ENCODE measurements around the gene WIPI1.

The WIPI1 gene

DNA sequence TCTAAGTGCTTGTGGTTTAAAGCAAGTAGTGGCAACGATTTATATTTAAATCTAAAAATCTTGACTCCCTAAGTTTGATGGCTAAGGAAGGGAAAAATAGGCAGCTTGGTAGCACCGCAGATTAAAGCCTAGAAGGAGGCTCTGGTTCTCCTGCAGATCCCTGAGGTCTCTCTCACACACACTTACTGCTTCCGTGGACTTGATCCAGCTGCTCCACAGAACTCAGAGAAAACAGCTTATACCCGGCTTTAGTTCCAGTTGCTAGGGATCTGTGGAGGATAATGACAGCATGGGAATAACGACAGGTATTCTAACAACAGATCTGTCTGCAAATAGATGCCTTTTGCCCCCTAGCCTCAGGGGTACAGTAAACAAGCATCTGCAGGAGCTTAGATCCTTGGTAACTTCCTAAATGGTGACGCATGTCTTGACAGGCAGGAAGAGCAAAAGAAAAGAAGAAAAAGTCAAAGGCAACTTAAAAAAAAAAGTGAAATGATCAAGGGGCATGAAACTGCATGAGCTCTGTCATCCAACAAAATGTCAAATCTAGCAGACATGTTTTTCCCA, 4.5 kb downstream of the WIPI1 start:
- Histone ChIP-seq H3K9ac (ENCODE audit: low read length in 5 of 5) (no peak overlapping the region), H3K36me3 (ENCODE audit: control insufficient read depth in 5 of 5, insufficient read depth in 5 of 5, low read length in 5 of 5) (peaks cover 7 to 31% (median 24%) of the 10 kb centered on the region in 5 donors), H3K27ac (ENCODE audit: low read depth, low read length) (no peak overlapping the region), H3K4me3 (ENCODE audit: low read depth in 1 of 5, low read length in 5 of 5) (no peak overlapping the region), H3K27me3 (ENCODE audit: control insufficient read depth in 5 of 5, insufficient read depth in 4 of 5, low read length in 5 of 5) (no peaks in the 10 kb centered on the region), H3K4me1 (ENCODE audit: control insufficient read depth in 5 of 5, insufficient read depth in 5 of 5, low read length in 5 of 5) (peaks cover 7 to 40% (median 37%) of the 10 kb centered on the region in 5 donors), H3K9me3 (ENCODE audit: control insufficient read depth in 5 of 5, low read length in 5 of 5) (no peaks in the 10 kb centered on the region)

DNA sequence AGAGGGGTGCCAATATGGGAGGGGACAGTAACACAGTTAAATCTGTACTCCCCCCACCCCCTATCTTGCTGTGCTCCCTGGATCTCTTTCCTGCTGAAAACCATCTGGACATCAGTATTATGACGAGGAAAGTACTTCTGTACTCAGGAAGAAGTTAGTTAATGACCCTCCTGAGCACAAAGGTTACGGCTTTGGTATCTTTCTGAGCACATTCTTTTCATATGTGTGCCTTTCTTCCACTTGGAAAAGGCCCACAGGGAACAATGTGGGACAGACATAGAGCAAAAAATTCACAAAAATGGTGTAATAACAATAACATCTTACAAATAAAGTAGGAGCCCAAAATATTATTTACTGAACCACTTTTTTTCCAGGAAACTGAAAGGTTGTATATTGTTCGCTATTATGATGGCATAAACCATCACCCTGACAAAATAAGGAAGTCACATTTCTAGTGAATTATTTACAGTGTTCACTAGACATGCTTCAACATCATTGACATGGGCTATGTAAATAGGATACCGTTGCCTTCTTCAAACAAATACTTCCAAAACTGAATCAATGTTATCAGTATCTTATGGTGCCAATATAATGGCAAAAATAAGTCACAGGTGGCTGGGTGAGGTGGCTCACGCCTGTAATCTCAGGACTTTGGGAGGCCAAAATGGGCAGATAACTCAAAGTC, 5.5 kb downstream of the WIPI1 start:
- Histone ChIP-seq H3K9ac (ENCODE audit: low read length in 5 of 5) (no peak overlapping the region), H3K36me3 (ENCODE audit: control insufficient read depth in 5 of 5, insufficient read depth in 5 of 5, low read length in 5 of 5) (peaks cover 7 to 32% (median 29%) of the 10 kb centered on the region in 5 donors), H3K4me1 (ENCODE audit: control insufficient read depth in 5 of 5, insufficient read depth in 5 of 5, low read length in 5 of 5) (peaks cover 7 to 38% (median 35%) of the 10 kb centered on the region in 5 donors), H3K27ac (ENCODE audit: low read depth, low read length) (peak overlapping the region; percentile 1), H3K9me3 (ENCODE audit: control insufficient read depth in 5 of 5, low read length in 5 of 5) (no peaks in the 10 kb centered on the region), H3K4me3 (ENCODE audit: low read depth in 1 of 5, low read length in 5 of 5) (no peak overlapping the region), H3K27me3 (ENCODE audit: control insufficient read depth in 5 of 5, insufficient read depth in 4 of 5, low read length in 5 of 5) (no peaks in the 10 kb centered on the region)

DNA sequence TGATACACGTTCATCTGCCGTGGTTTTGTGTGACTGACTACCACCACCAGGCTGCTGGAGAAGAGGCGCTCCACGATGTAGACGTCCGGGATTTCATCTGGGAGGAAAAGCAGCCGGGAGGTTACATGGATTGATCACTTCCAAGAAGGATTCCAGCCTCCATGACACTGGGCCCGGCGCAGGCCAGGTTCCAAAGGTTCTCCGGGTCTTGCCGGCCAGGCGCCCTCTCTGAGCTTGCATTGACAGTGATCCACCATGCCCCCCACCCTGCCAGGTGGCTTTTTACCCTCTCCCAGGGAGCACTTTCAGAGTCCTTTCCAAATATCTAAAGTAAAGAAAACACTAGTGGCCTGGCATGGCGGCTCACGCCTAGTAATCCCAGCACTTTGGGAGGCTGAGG, 6.5 kb downstream of the WIPI1 start:
- Histone ChIP-seq H3K36me3 (ENCODE audit: control insufficient read depth in 5 of 5, insufficient read depth in 5 of 5, low read length in 5 of 5) (peaks cover 7 to 42% (median 32%) of the 10 kb centered on the region in 5 donors), H3K27me3 (ENCODE audit: control insufficient read depth in 5 of 5, insufficient read depth in 4 of 5, low read length in 5 of 5) (no peaks in the 10 kb centered on the region), H3K9me3 (ENCODE audit: control insufficient read depth in 5 of 5, low read length in 5 of 5) (no peaks in the 10 kb centered on the region), H3K4me3 (ENCODE audit: low read depth in 1 of 5, low read length in 5 of 5) (no peak overlapping the region), H3K9ac (ENCODE audit: low read length in 5 of 5) (no peak overlapping the region), H3K4me1 (ENCODE audit: control insufficient read depth in 5 of 5, insufficient read depth in 5 of 5, low read length in 5 of 5) (peaks cover 2 to 28% (median 25%) of the 10 kb centered on the region in 5 donors), H3K27ac (ENCODE audit: low read depth, low read length) (no peak overlapping the region)

DNA sequence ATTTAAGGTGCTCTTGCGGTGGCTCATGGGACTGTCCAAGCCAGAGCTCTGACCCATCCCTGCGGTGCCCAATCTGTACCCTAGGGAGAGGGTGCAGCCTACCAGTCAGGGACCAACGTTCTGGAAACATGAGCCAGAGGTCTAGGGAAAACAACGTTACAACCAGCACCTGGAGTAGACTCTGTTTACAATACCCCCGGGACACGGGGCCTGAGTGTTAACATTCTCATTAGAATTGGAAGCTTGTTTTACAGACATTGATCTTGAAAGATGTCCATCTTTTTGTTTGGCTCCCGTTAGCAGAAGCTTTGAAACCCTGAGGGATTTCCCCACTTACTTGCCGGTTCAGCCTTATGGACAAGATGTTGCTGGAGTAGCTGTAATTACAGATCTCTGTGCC, 6.9 kb downstream of the WIPI1 start:
- no peak overlapping the region for H3K4me3 ChIP-seq (ENCODE audit: low read depth in 1 of 5, low read length in 5 of 5)
- H3K27me3 ChIP-seq (ENCODE audit: control insufficient read depth in 5 of 5, insufficient read depth in 4 of 5, low read length in 5 of 5), result no peaks in the 10 kb centered on the region
- peaks cover 0 to 24% (median 21%) of the 10 kb centered on the region in 5 donors for H3K4me1 ChIP-seq (ENCODE audit: control insufficient read depth in 5 of 5, insufficient read depth in 5 of 5, low read length in 5 of 5)
- H3K9ac ChIP-seq (ENCODE audit: low read length in 5 of 5), result no peak overlapping the region
- H3K9me3 ChIP-seq (ENCODE audit: control insufficient read depth in 5 of 5, low read length in 5 of 5), result no peaks in the 10 kb centered on the region
- no peak overlapping the region for H3K27ac ChIP-seq (ENCODE audit: low read depth, low read length)
- peaks cover 7 to 46% (median 37%) of the 10 kb centered on the region in 5 donors for H3K36me3 ChIP-seq (ENCODE audit: control insufficient read depth in 5 of 5, insufficient read depth in 5 of 5, low read length in 5 of 5)

DNA sequence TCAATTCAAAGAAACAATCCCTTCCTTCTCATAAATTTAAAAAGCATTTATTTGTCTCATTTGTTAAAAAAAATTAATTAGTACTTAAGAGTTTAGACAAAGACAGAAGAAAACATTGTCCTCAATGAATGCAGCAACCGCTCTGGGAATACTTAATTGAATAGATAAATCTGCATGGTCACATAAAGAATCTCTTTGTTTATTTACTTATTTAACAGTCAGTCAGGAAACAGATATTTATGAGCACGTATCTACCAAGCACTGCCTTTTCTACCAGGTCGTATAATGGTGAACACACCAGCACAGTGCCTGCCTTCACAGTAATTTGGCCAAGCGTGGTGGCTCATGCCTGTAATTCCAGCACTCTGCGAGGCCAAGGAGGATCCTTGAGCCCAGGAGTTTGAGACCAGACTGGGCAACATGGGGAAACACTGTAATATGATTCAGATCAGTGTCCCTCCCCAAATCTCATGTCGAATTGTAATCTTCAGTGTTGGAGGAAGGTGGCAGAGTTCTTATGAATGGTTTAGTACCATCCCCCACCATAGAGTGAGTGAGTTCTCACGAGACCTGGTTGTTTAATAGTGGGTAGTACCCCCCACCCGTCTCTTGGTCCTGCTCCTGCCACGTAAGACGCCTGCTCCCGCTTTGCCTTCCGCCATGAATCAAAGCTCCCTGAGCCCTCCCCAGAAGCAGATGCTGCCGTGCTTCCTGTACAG, 8.1 kb downstream of the WIPI1 start:
- Histone ChIP-seq H3K27ac (ENCODE audit: low read depth, low read length) (no peak overlapping the region), H3K4me1 (ENCODE audit: control insufficient read depth in 5 of 5, insufficient read depth in 5 of 5, low read length in 5 of 5) (peaks cover 0 to 21% (median 15%) of the 10 kb centered on the region in 5 donors), H3K9ac (ENCODE audit: low read length in 5 of 5) (no peak overlapping the region), H3K4me3 (ENCODE audit: low read depth in 1 of 5, low read length in 5 of 5) (no peak overlapping the region), H3K27me3 (ENCODE audit: control insufficient read depth in 5 of 5, insufficient read depth in 4 of 5, low read length in 5 of 5) (no peaks in the 10 kb centered on the region), H3K36me3 (ENCODE audit: control insufficient read depth in 5 of 5, insufficient read depth in 5 of 5, low read length in 5 of 5) (peaks cover 11 to 51% (median 43%) of the 10 kb centered on the region in 5 donors), H3K9me3 (ENCODE audit: control insufficient read depth in 5 of 5, low read length in 5 of 5) (no peaks in the 10 kb centered on the region)

DNA sequence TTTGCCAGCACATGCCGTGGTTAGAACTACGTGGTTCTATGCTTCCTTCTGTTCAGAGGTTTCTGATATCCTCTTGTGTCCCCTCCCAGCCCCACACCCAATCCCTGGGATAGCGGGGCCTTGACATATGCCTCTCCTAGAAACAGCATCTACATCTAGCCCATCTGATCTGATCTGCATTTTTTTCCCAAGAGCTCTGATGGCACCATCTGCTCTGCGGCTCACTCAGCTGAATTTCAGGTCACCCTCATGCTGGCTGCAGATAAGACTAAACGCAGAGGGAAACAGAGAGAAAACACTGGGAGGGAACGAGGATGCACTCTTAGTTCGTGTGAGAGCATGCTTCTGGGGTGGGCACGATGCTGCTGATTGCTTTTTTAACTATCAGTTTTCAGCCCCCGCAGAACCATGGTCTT, 10.7 kb downstream of the WIPI1 start:
- Histone ChIP-seq H3K4me3 (ENCODE audit: low read depth in 1 of 5, low read length in 5 of 5) (no peak overlapping the region), H3K4me1 (ENCODE audit: control insufficient read depth in 5 of 5, insufficient read depth in 5 of 5, low read length in 5 of 5) (peaks cover 1 to 20% (median 16%) of the 10 kb centered on the region in 5 donors), H3K9ac (ENCODE audit: low read length in 5 of 5) (no peak overlapping the region), H3K36me3 (ENCODE audit: control insufficient read depth in 5 of 5, insufficient read depth in 5 of 5, low read length in 5 of 5) (peaks cover 12 to 65% (median 46%) of the 10 kb centered on the region in 5 donors), H3K27me3 (ENCODE audit: control insufficient read depth in 5 of 5, insufficient read depth in 4 of 5, low read length in 5 of 5) (no peaks in the 10 kb centered on the region), H3K9me3 (ENCODE audit: control insufficient read depth in 5 of 5, low read length in 5 of 5) (no peaks in the 10 kb centered on the region), H3K27ac (ENCODE audit: low read depth, low read length) (no peak overlapping the region)

DNA sequence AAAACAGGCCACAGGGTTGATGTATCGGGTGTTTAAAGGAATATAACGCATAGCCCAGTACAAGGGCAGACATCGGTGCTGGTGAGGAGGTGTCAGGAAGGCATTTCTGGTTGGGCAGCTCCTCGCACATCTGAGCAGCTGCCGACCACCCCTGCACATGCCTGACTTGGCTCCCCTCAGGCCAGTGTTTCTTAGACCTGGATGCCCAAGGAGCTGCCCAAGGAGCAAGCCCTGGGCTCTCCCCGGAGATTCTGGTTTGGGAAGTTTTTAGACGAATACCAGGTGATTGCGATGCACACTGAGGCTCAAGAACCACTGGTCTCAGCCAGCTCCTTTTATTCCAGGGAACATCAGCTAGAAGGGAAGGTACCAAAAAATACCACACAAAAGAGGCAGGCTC, 11.6 kb downstream of the WIPI1 start:
- no peak overlapping the region for H3K27ac ChIP-seq (ENCODE audit: low read depth, low read length)
- peak overlapping the region in 2 of 5 donors; percentile 25 to 28 for H3K9ac ChIP-seq (ENCODE audit: low read length in 5 of 5)
- H3K4me3 ChIP-seq (ENCODE audit: low read depth in 1 of 5, low read length in 5 of 5), result no peak overlapping the region
- H3K36me3 ChIP-seq (ENCODE audit: control insufficient read depth in 5 of 5, insufficient read depth in 5 of 5, low read length in 5 of 5), result peaks cover 12 to 65% (median 48%) of the 10 kb centered on the region in 5 donors
- H3K27me3 ChIP-seq (ENCODE audit: control insufficient read depth in 5 of 5, insufficient read depth in 4 of 5, low read length in 5 of 5), result no peaks in the 10 kb centered on the region
- no peaks in the 10 kb centered on the region for H3K9me3 ChIP-seq (ENCODE audit: control insufficient read depth in 5 of 5, low read length in 5 of 5)
- peaks cover 1 to 20% (median 19%) of the 10 kb centered on the region in 5 donors for H3K4me1 ChIP-seq (ENCODE audit: control insufficient read depth in 5 of 5, insufficient read depth in 5 of 5, low read length in 5 of 5)

DNA sequence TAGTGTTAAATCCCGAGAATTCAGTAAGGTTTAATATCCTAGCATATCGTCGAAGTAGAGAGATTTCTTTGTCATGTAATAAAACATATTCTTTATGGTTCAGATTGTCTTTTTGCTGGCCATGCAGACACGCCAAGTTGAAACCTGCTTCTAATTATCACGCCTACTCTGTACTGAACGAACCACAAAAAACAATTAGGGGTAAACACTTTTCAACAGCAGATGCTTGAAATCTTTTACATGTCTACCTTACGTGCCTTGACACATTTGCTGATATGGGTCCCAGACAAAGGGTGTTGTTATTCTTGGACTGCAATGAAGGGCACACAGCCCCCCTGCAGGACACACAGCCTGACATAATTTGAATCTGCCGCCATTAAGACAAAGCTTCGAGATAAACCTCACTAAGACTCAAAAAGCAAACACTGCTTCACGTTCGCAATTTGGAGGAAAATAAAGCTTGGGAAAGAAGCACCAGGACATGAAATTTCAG, 13.3 kb downstream of the WIPI1 start:
- Histone ChIP-seq H3K27ac (ENCODE audit: low read depth, low read length) (no peak overlapping the region), H3K36me3 (ENCODE audit: control insufficient read depth in 5 of 5, insufficient read depth in 5 of 5, low read length in 5 of 5) (peaks cover 12 to 58% (median 36%) of the 10 kb centered on the region in 5 donors), H3K4me1 (ENCODE audit: control insufficient read depth in 5 of 5, insufficient read depth in 5 of 5, low read length in 5 of 5) (peaks cover 1 to 21% (median 20%) of the 10 kb centered on the region in 5 donors), H3K9ac (ENCODE audit: low read length in 5 of 5) (no peak overlapping the region), H3K4me3 (ENCODE audit: low read depth in 1 of 5, low read length in 5 of 5) (no peak overlapping the region), H3K9me3 (ENCODE audit: control insufficient read depth in 5 of 5, low read length in 5 of 5) (no peaks in the 10 kb centered on the region), H3K27me3 (ENCODE audit: control insufficient read depth in 5 of 5, insufficient read depth in 4 of 5, low read length in 5 of 5) (no peaks in the 10 kb centered on the region)

DNA sequence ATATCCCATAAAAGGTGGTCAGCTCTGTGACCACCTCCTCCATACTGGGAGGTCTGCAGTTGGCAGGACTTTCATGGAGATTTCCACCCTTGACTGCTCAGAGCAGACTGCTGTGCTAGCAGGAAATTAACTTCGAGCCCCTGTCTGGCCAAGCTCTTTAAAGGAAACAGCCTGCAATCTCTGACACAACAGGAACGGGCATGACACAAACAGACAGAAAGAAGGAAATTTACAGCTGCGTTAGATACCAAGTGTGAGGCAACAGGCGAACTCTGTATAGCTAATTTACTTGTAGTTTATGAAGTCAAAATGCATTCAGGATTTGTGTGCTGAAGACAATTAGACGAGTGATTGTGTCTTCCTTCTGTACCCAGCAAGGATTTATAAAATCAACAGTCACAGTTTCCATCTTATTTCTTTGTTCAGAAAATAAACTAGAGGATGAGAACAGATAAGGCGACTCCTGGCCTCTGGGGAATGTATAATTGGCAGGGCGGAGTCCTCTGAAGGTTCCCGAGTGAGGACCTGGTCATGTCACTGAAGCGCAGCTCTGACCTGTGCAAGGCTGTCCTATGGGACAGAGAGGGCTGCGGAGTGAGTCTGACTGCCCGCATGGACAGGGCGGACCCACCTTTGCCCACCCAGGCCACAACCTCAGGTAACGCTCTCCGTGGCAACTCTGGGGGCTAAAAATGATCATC, 16.1 kb downstream of the WIPI1 start:
- no peak overlapping the region for H3K27ac ChIP-seq (ENCODE audit: low read depth, low read length)
- H3K27me3 ChIP-seq (ENCODE audit: control insufficient read depth in 5 of 5, insufficient read depth in 4 of 5, low read length in 5 of 5), result no peaks in the 10 kb centered on the region
- H3K9ac ChIP-seq (ENCODE audit: low read length in 5 of 5), result peak overlapping the region in 2 of 5 donors; percentile 34 to 45
- no peaks in the 10 kb centered on the region for H3K9me3 ChIP-seq (ENCODE audit: control insufficient read depth in 5 of 5, low read length in 5 of 5)
- no peak overlapping the region for H3K4me3 ChIP-seq (ENCODE audit: low read depth in 1 of 5, low read length in 5 of 5)
- H3K36me3 ChIP-seq (ENCODE audit: control insufficient read depth in 5 of 5, insufficient read depth in 5 of 5, low read length in 5 of 5), result peaks cover 5 to 41% (median 19%) of the 10 kb centered on the region in 5 donors
- peaks cover 1 to 33% (median 25%) of the 10 kb centered on the region in 5 donors for H3K4me1 ChIP-seq (ENCODE audit: control insufficient read depth in 5 of 5, insufficient read depth in 5 of 5, low read length in 5 of 5)
